NCI-H2029 treated with DMSO at 0.1 percent for 48 hours (cell line): ENCODE measurements around the gene DLL3.

Experiments
- DNase-seq: peaks from one replicate; lab custom pipeline; 2025; lab: John Stamatoyannopoulos, UW

DLL3 gene

GRCh38 chr19:39481676-39482075 lies 17.1 kb upstream of the DLL3 start:
- no peak for DNase-seq

GRCh38 chr19:39483141-39483540 lies 15.6 kb upstream of the DLL3 start:
- no peak for DNase-seq

- DNase-seq = no peak
Measured at GRCh38 chr19:39489756-39490155, 9.0 kb upstream of the DLL3 start.

- DNase-seq = no peak
Measured at GRCh38 chr19:39492225-39492624, 6.5 kb upstream of the DLL3 start.

GRCh38 chr19:39492788-39493187 lies 6.0 kb upstream of the DLL3 start:
- DNase-seq = no peak

GRCh38 chr19:39494661-39495060 lies 4.1 kb upstream of the DLL3 start:
- no peak for DNase-seq

GRCh38 chr19:39496063-39496462 lies 2.7 kb upstream of the DLL3 start:
- no peak for DNase-seq

GRCh38 chr19:39497701-39497995 lies 1.1 kb upstream of the DLL3 start:
- no peak for DNase-seq

- DNase-seq = peak; percentile 70
Measured at GRCh38 chr19:39497996-39498797, 550 bp upstream of the DLL3 start.

- DNase-seq = no peak
Measured at GRCh38 chr19:39499932-39500331, 1.2 kb downstream of the DLL3 start.

GRCh38 chr19:39500543-39500942 lies 1.8 kb downstream of the DLL3 start:
- DNase-seq = no peak

- DNase-seq = no peak
Measured at GRCh38 chr19:39501340-39501739, 2.6 kb downstream of the DLL3 start.

- DNase-seq = no peak
Measured at GRCh38 chr19:39502640-39503417, 4.1 kb downstream of the DLL3 start.

- DNase-seq = no peak
Measured at GRCh38 chr19:39506598-39506943, 7.8 kb downstream of the DLL3 start.

- DNase-seq = no peak
Measured at GRCh38 chr19:39506944-39507714, 8.4 kb downstream of the DLL3 start.

- DNase-seq = no peak
Measured at GRCh38 chr19:39507715-39508364, 9.1 kb downstream of the DLL3 start.

GRCh38 chr19:39508629-39509028 lies 9.9 kb downstream of the DLL3 start:
- no peak for DNase-seq

- no peak for DNase-seq
Measured at GRCh38 chr19:39509233-39509632, 10.5 kb downstream of the DLL3 start.

- DNase-seq = no peak
Measured at GRCh38 chr19:39512988-39513387, 14.2 kb downstream of the DLL3 start.

- DNase-seq = no peak
Measured at GRCh38 chr19:39514840-39515550, 16.2 kb downstream of the DLL3 start, which contains the start of gene SELENOV. Gene SELENOV, plus strand, starts transcription at chr19:39515139. Its CDS starts 74 bp downstream, at chr19:39515213.

- no peak for DNase-seq
Measured at GRCh38 chr19:39515551-39516191, 16.9 kb downstream of the DLL3 start.
